ENCODE measurements around the gene MAP3K4.

The MAP3K4 gene

GRCh38 chr6:161095916-161096315 is 104.3 kb downstream of the MAP3K4 start:
- no peak overlapping the region for H3K9ac ChIP-seq (ENCODE audit: low read length in 5 of 5)
- peaks cover 47 to 79% (median 59%) of the 10 kb centered on the region in 5 donors for H3K36me3 ChIP-seq (ENCODE audit: control insufficient read depth in 5 of 5, insufficient read depth in 5 of 5, low read length in 5 of 5)

DNA sequence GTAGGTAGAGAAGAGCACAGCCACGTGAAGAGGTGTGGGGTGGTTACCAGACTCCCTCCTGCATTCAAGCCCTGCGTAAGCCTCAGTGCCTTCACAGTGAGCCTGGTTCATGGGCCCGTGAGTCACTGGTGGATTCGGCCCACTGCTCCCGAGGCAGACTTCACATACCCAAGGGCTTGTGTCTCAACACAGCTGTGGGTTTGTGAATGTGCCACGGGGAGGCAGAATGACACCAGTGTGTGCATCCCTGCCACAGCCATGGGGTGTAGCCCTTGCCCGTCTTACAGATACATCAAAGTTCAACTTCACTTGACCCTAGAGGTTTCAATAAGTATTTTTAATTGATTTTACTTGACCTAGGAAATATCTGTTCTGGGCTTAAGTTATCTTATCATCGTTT is 108.5 kb downstream of the MAP3K4 start:
- H3K9ac ChIP-seq (ENCODE audit: low read length in 5 of 5) = no peak overlapping the region
- H3K9me3 ChIP-seq (ENCODE audit: control insufficient read depth in 5 of 5, low read length in 5 of 5) = no peaks in the 10 kb centered on the region
- H3K36me3 ChIP-seq (ENCODE audit: control insufficient read depth in 5 of 5, insufficient read depth in 5 of 5, low read length in 5 of 5) = peaks cover 39 to 71% (median 52%) of the 10 kb centered on the region in 5 donors
- H3K27ac ChIP-seq (ENCODE audit: low read depth, low read length) = no peak overlapping the region
- H3K4me3 ChIP-seq (ENCODE audit: low read depth in 1 of 5, low read length in 5 of 5) = no peak overlapping the region
- no peaks in the 10 kb centered on the region for H3K27me3 ChIP-seq (ENCODE audit: control insufficient read depth in 5 of 5, insufficient read depth in 4 of 5, low read length in 5 of 5)
- H3K4me1 ChIP-seq (ENCODE audit: control insufficient read depth in 5 of 5, insufficient read depth in 5 of 5, low read length in 5 of 5) = peaks cover 0 to under 1% (median 0%) of the 10 kb centered on the region in 5 donors

More at GRCh38 chr6:161095916-161096315, 104.3 kb downstream of the MAP3K4 start:
- Histone ChIP-seq H3K27ac (ENCODE audit: low read depth, low read length) (no peak overlapping the region), H3K4me3 (ENCODE audit: low read depth in 1 of 5, low read length in 5 of 5) (no peak overlapping the region), H3K9me3 (ENCODE audit: control insufficient read depth in 5 of 5, low read length in 5 of 5) (no peaks in the 10 kb centered on the region), H3K4me1 (ENCODE audit: control insufficient read depth in 5 of 5, insufficient read depth in 5 of 5, low read length in 5 of 5) (no peaks in the 10 kb centered on the region), H3K27me3 (ENCODE audit: control insufficient read depth in 5 of 5, insufficient read depth in 4 of 5, low read length in 5 of 5) (no peaks in the 10 kb centered on the region)

- H3K27me3 ChIP-seq (ENCODE audit: control insufficient read depth in 5 of 5, insufficient read depth in 4 of 5, low read length in 5 of 5) = no peaks in the 10 kb centered on the region
- H3K36me3 ChIP-seq (ENCODE audit: control insufficient read depth in 5 of 5, insufficient read depth in 5 of 5, low read length in 5 of 5) = peaks cover 41 to 73% (median 54%) of the 10 kb centered on the region in 5 donors
- no peak overlapping the region for H3K27ac ChIP-seq (ENCODE audit: low read depth, low read length)
- no peak overlapping the region for H3K4me3 ChIP-seq (ENCODE audit: low read depth in 1 of 5, low read length in 5 of 5)
- H3K9ac ChIP-seq (ENCODE audit: low read length in 5 of 5) = no peak overlapping the region
- no peaks in the 10 kb centered on the region for H3K9me3 ChIP-seq (ENCODE audit: control insufficient read depth in 5 of 5, low read length in 5 of 5)
- peaks cover 0 to 2% (median 0%) of the 10 kb centered on the region in 5 donors for H3K4me1 ChIP-seq (ENCODE audit: control insufficient read depth in 5 of 5, insufficient read depth in 5 of 5, low read length in 5 of 5)
These were observed 109.9 kb downstream of the MAP3K4 start for GRCh38 chr6:161101517-161101916.

GRCh38 chr6:161103475-161103874 is 111.9 kb downstream of the MAP3K4 start:
- Histone ChIP-seq H3K36me3 (ENCODE audit: control insufficient read depth in 5 of 5, insufficient read depth in 5 of 5, low read length in 5 of 5) (peaks cover 35 to 73% (median 57%) of the 10 kb centered on the region in 5 donors), H3K4me3 (ENCODE audit: low read depth in 1 of 5, low read length in 5 of 5) (no peak overlapping the region), H3K9ac (ENCODE audit: low read length in 5 of 5) (no peak overlapping the region), H3K27ac (ENCODE audit: low read depth, low read length) (no peak overlapping the region), H3K27me3 (ENCODE audit: control insufficient read depth in 5 of 5, insufficient read depth in 4 of 5, low read length in 5 of 5) (no peaks in the 10 kb centered on the region), H3K9me3 (ENCODE audit: control insufficient read depth in 5 of 5, low read length in 5 of 5) (no peaks in the 10 kb centered on the region), H3K4me1 (ENCODE audit: control insufficient read depth in 5 of 5, insufficient read depth in 5 of 5, low read length in 5 of 5) (peaks cover 0 to 2% (median 0%) of the 10 kb centered on the region in 5 donors)

GRCh38 chr6:161104966-161105365 is 113.4 kb downstream of the MAP3K4 start:
- no peak overlapping the region for H3K4me3 ChIP-seq (ENCODE audit: low read depth in 1 of 5, low read length in 5 of 5)
- H3K9ac ChIP-seq (ENCODE audit: low read length in 5 of 5) = no peak overlapping the region
- no peaks in the 10 kb centered on the region for H3K27me3 ChIP-seq (ENCODE audit: control insufficient read depth in 5 of 5, insufficient read depth in 4 of 5, low read length in 5 of 5)
- no peak overlapping the region for H3K27ac ChIP-seq (ENCODE audit: low read depth, low read length)
- peaks cover 37 to 74% (median 60%) of the 10 kb centered on the region in 5 donors for H3K36me3 ChIP-seq (ENCODE audit: control insufficient read depth in 5 of 5, insufficient read depth in 5 of 5, low read length in 5 of 5)
- H3K9me3 ChIP-seq (ENCODE audit: control insufficient read depth in 5 of 5, low read length in 5 of 5) = no peaks in the 10 kb centered on the region
- H3K4me1 ChIP-seq (ENCODE audit: control insufficient read depth in 5 of 5, insufficient read depth in 5 of 5, low read length in 5 of 5) = peaks cover 0 to 2% (median 0%) of the 10 kb centered on the region in 5 donors

DNA sequence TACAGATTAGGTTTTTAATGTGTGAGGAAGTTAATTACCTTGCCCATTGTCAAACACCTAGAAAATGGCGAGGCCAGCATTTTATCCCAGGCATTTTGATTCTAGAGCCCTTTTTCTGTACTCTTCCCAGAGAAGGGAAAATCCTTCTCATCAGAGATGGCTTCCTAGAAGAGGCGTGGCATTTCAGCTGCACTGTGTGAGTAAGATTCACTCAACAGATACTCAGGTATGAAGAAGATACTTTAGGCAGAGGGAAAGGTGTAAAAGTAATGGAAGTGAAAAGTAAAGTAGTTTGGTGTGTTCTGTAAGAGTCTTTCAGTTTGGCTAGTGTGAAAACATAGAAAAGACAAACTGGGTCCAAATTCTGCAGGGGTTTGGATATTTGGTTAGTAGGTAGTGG is 113.8 kb downstream of the MAP3K4 start:
- H3K9me3 ChIP-seq (ENCODE audit: control insufficient read depth in 5 of 5, low read length in 5 of 5) = no peaks in the 10 kb centered on the region
- H3K9ac ChIP-seq (ENCODE audit: low read length in 5 of 5) = no peak overlapping the region
- H3K27me3 ChIP-seq (ENCODE audit: control insufficient read depth in 5 of 5, insufficient read depth in 4 of 5, low read length in 5 of 5) = no peaks in the 10 kb centered on the region
- peaks cover 0 to 2% (median 0%) of the 10 kb centered on the region in 5 donors for H3K4me1 ChIP-seq (ENCODE audit: control insufficient read depth in 5 of 5, insufficient read depth in 5 of 5, low read length in 5 of 5)
- H3K27ac ChIP-seq (ENCODE audit: low read depth, low read length) = no peak overlapping the region
- H3K36me3 ChIP-seq (ENCODE audit: control insufficient read depth in 5 of 5, insufficient read depth in 5 of 5, low read length in 5 of 5) = peaks cover 40 to 74% (median 62%) of the 10 kb centered on the region in 5 donors
- no peak overlapping the region for H3K4me3 ChIP-seq (ENCODE audit: low read depth in 1 of 5, low read length in 5 of 5)

DNA sequence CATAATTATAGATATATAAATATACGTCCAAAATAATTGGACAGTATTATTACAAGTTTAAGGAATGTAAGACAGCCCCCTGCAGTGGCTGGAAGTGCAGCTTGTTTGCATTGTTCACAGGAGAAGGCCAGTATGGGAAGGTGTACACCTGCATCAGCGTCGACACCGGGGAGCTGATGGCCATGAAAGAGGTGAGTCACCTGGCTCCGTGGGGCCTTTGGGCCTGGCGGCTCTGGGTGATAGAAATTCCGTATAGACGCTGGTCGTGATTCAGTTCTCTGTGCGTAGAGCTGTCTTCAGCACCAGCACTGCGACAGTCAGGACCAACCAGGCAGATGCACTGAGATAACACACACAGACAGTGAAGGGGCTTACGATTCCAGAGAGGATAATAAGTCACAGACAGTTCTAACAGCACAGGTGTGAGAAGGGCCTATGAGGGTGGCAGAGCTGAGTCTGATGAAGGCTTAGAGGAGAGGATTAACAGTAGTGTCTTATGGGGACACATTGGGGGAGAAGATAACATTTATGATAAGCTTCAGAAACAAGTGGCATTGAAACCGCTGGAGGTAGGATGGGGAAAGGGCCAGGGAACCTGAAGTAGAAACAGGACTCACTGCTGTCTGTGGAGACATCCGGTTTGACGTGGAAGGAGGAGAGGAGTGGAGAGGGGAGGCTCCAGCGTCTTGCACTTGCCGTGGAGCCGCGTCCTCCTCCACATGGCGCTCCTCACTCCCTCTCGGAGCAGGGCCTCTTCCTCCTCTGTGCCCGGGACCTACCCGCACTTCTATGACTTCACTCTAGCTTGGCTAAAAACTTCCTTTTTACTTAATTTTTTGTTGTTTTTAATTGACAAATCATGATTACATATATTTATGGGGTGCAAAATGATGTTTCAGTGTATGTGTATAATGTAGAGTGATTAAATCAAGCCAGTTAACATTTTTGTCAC is 116.5 kb downstream of the MAP3K4 start:
- H3K4me3 ChIP-seq (ENCODE audit: low read depth in 1 of 5, low read length in 5 of 5) = no peak overlapping the region

GRCh38 chr6:161108916-161109315 is 117.3 kb downstream of the MAP3K4 start:
- Histone ChIP-seq H3K4me3 (ENCODE audit: low read depth in 1 of 5, low read length in 5 of 5) (no peak overlapping the region), H3K9me3 (ENCODE audit: control insufficient read depth in 5 of 5, low read length in 5 of 5) (no peaks in the 10 kb centered on the region), H3K27me3 (ENCODE audit: control insufficient read depth in 5 of 5, insufficient read depth in 4 of 5, low read length in 5 of 5) (no peaks in the 10 kb centered on the region), H3K27ac (ENCODE audit: low read depth, low read length) (no peak overlapping the region), H3K36me3 (ENCODE audit: control insufficient read depth in 5 of 5, insufficient read depth in 5 of 5, low read length in 5 of 5) (peaks cover 39 to 85% (median 74%) of the 10 kb centered on the region in 5 donors), H3K4me1 (ENCODE audit: control insufficient read depth in 5 of 5, insufficient read depth in 5 of 5, low read length in 5 of 5) (peaks cover 0 to 2% (median 0%) of the 10 kb centered on the region in 5 donors), H3K9ac (ENCODE audit: low read length in 5 of 5) (no peak overlapping the region)

More for the DNA sequence above, 116.5 kb downstream of the MAP3K4 start:
- Histone ChIP-seq H3K27ac (ENCODE audit: low read depth, low read length) (no peak overlapping the region), H3K9me3 (ENCODE audit: control insufficient read depth in 5 of 5, low read length in 5 of 5) (no peaks in the 10 kb centered on the region), H3K27me3 (ENCODE audit: control insufficient read depth in 5 of 5, insufficient read depth in 4 of 5, low read length in 5 of 5) (no peaks in the 10 kb centered on the region), H3K9ac (ENCODE audit: low read length in 5 of 5) (no peak overlapping the region), H3K4me1 (ENCODE audit: control insufficient read depth in 5 of 5, insufficient read depth in 5 of 5, low read length in 5 of 5) (peaks cover 0 to 2% (median 0%) of the 10 kb centered on the region in 5 donors), H3K36me3 (ENCODE audit: control insufficient read depth in 5 of 5, insufficient read depth in 5 of 5, low read length in 5 of 5) (peaks cover 35 to 87% (median 78%) of the 10 kb centered on the region in 5 donors)

GRCh38 chr6:161109366-161109765 is 117.8 kb downstream of the MAP3K4 start:
- Histone ChIP-seq H3K9me3 (ENCODE audit: control insufficient read depth in 5 of 5, low read length in 5 of 5) (no peaks in the 10 kb centered on the region), H3K4me3 (ENCODE audit: low read depth in 1 of 5, low read length in 5 of 5) (no peak overlapping the region), H3K36me3 (ENCODE audit: control insufficient read depth in 5 of 5, insufficient read depth in 5 of 5, low read length in 5 of 5) (peaks cover 43 to 85% (median 77%) of the 10 kb centered on the region in 5 donors), H3K27me3 (ENCODE audit: control insufficient read depth in 5 of 5, insufficient read depth in 4 of 5, low read length in 5 of 5) (no peaks in the 10 kb centered on the region), H3K9ac (ENCODE audit: low read length in 5 of 5) (no peak overlapping the region), H3K27ac (ENCODE audit: low read depth, low read length) (no peak overlapping the region), H3K4me1 (ENCODE audit: control insufficient read depth in 5 of 5, insufficient read depth in 5 of 5, low read length in 5 of 5) (peaks cover 0 to 2% (median 0%) of the 10 kb centered on the region in 5 donors)
